Muscle layer of duodenum (tissue), 2 donors: ENCODE measurements around the gene PEA15.

Experiments
- H3K27ac ChIP-seq: one replicate; pipeline ENCODE4 v1.7.0; 2013; ENCODE audit warnings: mild to moderate bottlenecking, low read length
- H3K27me3 ChIP-seq: one replicate; pipeline ENCODE4 v1.7.0; 2013; ENCODE audit warnings: low read depth, mild to moderate bottlenecking, control low read depth, low read length
- H3K36me3 ChIP-seq, 2 donors: one replicate each; pipeline ENCODE4 v1.7.0; 2013; ENCODE audit warnings: low read length in 2 of 2, control low read depth in 1 of 2, mild to moderate bottlenecking in 1 of 2; ENCODE audit not compliant: insufficient read depth in 2 of 2, control insufficient read depth in 1 of 2
- H3K4me1 ChIP-seq, 2 donors: one replicate each; pipeline ENCODE4 v1.7.0; 2013; ENCODE audit warnings: low read length in 2 of 2, mild to moderate bottlenecking in 2 of 2, control low read depth in 1 of 2, moderate library complexity in 1 of 2; ENCODE audit not compliant: insufficient read depth in 2 of 2, control insufficient read depth in 1 of 2
- H3K4me3 ChIP-seq, 2 donors: one replicate each; pipeline ENCODE4 v1.7.0; 2013; ENCODE audit warnings: low read length in 2 of 2, low read depth in 1 of 2, mild to moderate bottlenecking in 1 of 2
- H3K9me3 ChIP-seq, 2 donors: one replicate each; pipeline ENCODE4 v1.7.0; 2013; ENCODE audit warnings: low read length in 2 of 2, control low read depth in 1 of 2, mild to moderate bottlenecking in 1 of 2; ENCODE audit not compliant: control insufficient read depth in 1 of 2
- donor health status: healthy.

PEA15 gene

GRCh38 chr1:160167056-160167455, 38.1 kb upstream of the PEA15 start:
- H3K27ac ChIP-seq, result no peak overlapping the region
- no peaks in the 10 kb centered on the region for H3K9me3 ChIP-seq
- H3K4me1 ChIP-seq, result no peaks in the 10 kb centered on the region
- H3K27me3 ChIP-seq, result no peaks in the 10 kb centered on the region
- H3K36me3 ChIP-seq, result no peaks in the 10 kb centered on the region
- H3K4me3 ChIP-seq, result no peak overlapping the region

GRCh38 chr1:160167580-160167979, 37.6 kb upstream of the PEA15 start:
- H3K27ac ChIP-seq, result no peak overlapping the region
- H3K9me3 ChIP-seq, result no peaks in the 10 kb centered on the region
- no peaks in the 10 kb centered on the region for H3K27me3 ChIP-seq
- H3K4me3 ChIP-seq, result no peak overlapping the region
- no peaks in the 10 kb centered on the region for H3K4me1 ChIP-seq
- no peaks in the 10 kb centered on the region for H3K36me3 ChIP-seq

GRCh38 chr1:160168016-160168415, 37.2 kb upstream of the PEA15 start:
- H3K27me3 ChIP-seq, result no peaks in the 10 kb centered on the region
- H3K27ac ChIP-seq, result no peak overlapping the region
- no peaks in the 10 kb centered on the region for H3K36me3 ChIP-seq
- no peak overlapping the region for H3K4me3 ChIP-seq
- H3K9me3 ChIP-seq, result no peaks in the 10 kb centered on the region
- H3K4me1 ChIP-seq, result no peaks in the 10 kb centered on the region

GRCh38 chr1:160168609-160169369, 36.4 kb upstream of the PEA15 start:
- no peak overlapping the region for H3K27ac ChIP-seq

DNA sequence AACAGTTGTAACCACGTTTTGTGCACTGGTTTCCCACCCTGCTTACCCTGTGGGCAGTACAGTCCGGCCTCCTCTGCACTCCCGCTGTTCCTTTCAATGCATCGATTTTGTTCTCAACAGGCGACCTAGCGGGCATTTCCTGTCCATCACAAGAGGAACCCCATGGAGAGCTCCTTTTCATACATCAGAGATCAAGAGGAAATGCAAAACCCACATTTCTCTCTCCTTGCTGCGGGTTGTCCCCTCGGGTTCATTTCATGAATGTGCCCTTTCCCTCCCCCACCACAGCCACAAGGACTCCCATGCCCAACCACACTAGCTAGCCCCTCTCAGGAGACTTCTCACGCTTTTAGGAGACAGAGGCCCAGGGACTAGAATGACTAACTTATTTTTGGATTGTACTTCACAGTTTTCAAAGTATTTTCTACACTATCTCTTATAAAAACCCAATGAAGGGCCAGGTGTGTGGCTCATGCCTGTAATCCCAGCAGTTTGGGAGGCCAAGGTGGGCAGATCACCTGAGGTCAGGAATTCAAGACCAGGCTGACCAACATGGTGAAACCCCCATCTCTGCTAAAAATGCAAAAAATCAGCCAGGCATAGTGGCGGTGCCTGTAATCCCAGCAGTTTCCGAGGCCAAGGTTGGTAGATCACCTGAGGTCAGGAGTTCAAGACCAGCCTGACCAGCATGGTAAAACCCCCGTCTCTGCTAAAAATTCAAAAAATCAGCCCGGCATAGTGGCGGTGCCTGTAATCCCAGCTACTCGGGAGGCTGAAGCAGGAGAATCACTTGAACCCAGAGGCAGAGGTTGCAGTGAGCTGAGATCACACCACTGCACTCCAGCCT, 35.4 kb upstream of the PEA15 start:
- no peak overlapping the region for H3K27ac ChIP-seq
- H3K36me3 ChIP-seq, result no peaks in the 10 kb centered on the region
- H3K27me3 ChIP-seq, result no peaks in the 10 kb centered on the region
- no peaks in the 10 kb centered on the region for H3K9me3 ChIP-seq
- no peaks in the 10 kb centered on the region for H3K4me1 ChIP-seq
- H3K4me3 ChIP-seq, result no peak overlapping the region

More at GRCh38 chr1:160168609-160169369, 36.4 kb upstream of the PEA15 start:
- Histone ChIP-seq H3K4me1 (no peaks in the 10 kb centered on the region), H3K36me3 (no peaks in the 10 kb centered on the region), H3K4me3 (no peak overlapping the region), H3K27me3 (no peaks in the 10 kb centered on the region), H3K9me3 (no peaks in the 10 kb centered on the region)

DNA sequence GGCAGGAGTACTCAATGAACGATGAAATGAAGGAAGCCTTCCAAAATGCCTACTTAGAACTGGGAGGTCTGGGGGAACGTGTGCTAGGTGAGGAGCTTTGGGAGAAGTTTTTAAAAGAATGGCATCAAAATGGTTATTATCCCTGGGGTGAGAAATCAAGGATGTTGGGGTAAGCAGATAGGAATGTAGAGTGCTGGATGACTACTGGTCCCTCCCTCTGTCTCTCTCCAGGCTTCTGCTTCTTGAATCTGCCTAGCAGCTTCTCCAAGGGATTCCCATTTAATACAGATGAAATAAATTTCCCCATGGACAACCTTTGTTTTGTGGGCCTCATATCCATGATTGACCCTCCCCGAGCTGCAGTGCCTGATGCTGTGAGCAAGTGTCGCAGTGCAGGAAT, 33.8 kb upstream of the PEA15 start:
- H3K27ac ChIP-seq, result no peak overlapping the region
- no peaks in the 10 kb centered on the region for H3K9me3 ChIP-seq
- no peaks in the 10 kb centered on the region for H3K36me3 ChIP-seq
- no peaks in the 10 kb centered on the region for H3K27me3 ChIP-seq
- peaks cover 0 to 4% of the 10 kb centered on the region in 2 donors for H3K4me1 ChIP-seq
- H3K4me3 ChIP-seq, result no peak overlapping the region

DNA sequence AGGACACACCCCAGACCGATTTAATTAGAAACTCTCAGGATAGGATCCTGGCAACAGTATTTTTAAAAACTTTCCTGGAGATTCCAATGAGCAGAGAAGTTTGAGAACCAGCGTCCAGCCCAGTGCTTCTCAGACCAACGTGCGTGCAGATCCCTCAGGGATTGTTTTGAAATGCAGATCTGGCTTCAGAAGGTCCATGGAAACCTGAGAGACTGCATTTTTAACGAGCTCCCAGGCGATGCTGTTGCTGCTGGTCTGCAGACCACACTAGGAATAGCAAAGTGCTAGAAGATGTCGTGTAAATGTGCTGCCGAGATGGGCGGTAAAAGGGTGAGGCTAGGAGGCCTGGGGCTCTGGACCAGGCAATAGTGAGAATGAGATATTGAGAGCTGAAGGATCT, 33.2 kb upstream of the PEA15 start:
- H3K27ac ChIP-seq, result no peak overlapping the region
- H3K4me1 ChIP-seq, result peaks cover 0 to 4% of the 10 kb centered on the region in 2 donors
- no peaks in the 10 kb centered on the region for H3K27me3 ChIP-seq
- H3K36me3 ChIP-seq, result no peaks in the 10 kb centered on the region
- H3K9me3 ChIP-seq, result no peaks in the 10 kb centered on the region
- no peak overlapping the region for H3K4me3 ChIP-seq

DNA sequence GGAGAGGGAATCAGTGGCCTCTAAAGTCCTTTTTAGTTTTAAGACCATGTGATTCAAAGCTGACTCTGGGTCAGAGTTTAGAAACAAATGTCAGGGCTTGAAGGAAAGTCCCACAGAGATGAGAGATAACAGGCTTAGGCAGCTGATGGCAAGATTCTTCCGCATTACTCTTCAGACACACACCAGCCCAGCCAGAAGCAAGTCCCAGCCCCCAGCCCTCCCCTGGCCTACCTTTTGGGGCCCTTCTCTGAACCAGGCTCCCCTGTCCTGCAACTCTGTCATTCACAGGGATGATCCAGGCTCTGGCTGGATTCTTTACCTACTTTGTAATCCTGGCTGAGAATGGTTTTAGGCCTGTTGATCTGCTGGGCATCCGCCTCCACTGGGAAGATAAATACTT, 28.0 kb upstream of the PEA15 start:
- peaks cover 0 to 4% of the 10 kb centered on the region in 2 donors for H3K4me1 ChIP-seq
- H3K9me3 ChIP-seq, result no peaks in the 10 kb centered on the region
- no peak overlapping the region for H3K4me3 ChIP-seq
- no peaks in the 10 kb centered on the region for H3K27me3 ChIP-seq
- H3K36me3 ChIP-seq, result no peaks in the 10 kb centered on the region
- no peak overlapping the region for H3K27ac ChIP-seq

DNA sequence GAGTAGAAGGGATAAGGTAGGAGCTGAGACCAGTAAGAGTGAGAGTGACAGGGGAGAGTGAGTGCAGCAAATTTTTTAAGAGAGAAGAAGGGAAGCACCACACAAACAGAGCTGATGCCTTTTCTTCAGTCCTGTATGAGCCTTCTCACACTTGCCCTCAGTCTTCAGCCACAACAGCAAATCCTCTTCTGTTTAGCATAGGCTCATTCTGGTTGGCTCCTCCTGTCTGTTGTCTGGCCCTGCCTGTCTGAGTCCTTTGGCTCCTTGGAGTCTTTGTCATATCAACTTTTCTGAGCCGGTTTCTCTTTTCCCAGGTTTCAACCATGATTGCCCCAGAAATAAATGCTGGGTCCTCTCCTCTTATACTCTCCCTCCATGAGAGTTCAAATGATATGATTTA, 27.5 kb upstream of the PEA15 start:
- Histone ChIP-seq H3K4me3 (no peak overlapping the region), H3K36me3 (no peaks in the 10 kb centered on the region), H3K9me3 (no peaks in the 10 kb centered on the region), H3K27me3 (no peaks in the 10 kb centered on the region), H3K27ac (no peak overlapping the region), H3K4me1 (peaks cover 0 to 4% of the 10 kb centered on the region in 2 donors)

- Histone ChIP-seq H3K36me3 (no peaks in the 10 kb centered on the region), H3K4me1 (peaks cover 0 to 4% of the 10 kb centered on the region in 2 donors), H3K9me3 (no peaks in the 10 kb centered on the region), H3K27me3 (no peaks in the 10 kb centered on the region), H3K27ac (no peak overlapping the region), H3K4me3 (no peak overlapping the region)
Measured at GRCh38 chr1:160178731-160179130, 26.5 kb upstream of the PEA15 start.

GRCh38 chr1:160179336-160179735, 25.8 kb upstream of the PEA15 start:
- H3K4me3 ChIP-seq, result no peak overlapping the region
- no peaks in the 10 kb centered on the region for H3K36me3 ChIP-seq
- H3K9me3 ChIP-seq, result no peaks in the 10 kb centered on the region
- no peak overlapping the region for H3K27ac ChIP-seq
- peaks cover 0 to 4% of the 10 kb centered on the region in 2 donors for H3K4me1 ChIP-seq
- no peaks in the 10 kb centered on the region for H3K27me3 ChIP-seq
